RKO (cell line): ENCODE data around the gene POLR1H.

Source experiments
- DNase-seq: peaks from one replicate; pipeline ENCODE4 v3.0.0-alpha.2; 2016; ENCODE audit warnings: low spot score

POLR1H gene

DNA sequence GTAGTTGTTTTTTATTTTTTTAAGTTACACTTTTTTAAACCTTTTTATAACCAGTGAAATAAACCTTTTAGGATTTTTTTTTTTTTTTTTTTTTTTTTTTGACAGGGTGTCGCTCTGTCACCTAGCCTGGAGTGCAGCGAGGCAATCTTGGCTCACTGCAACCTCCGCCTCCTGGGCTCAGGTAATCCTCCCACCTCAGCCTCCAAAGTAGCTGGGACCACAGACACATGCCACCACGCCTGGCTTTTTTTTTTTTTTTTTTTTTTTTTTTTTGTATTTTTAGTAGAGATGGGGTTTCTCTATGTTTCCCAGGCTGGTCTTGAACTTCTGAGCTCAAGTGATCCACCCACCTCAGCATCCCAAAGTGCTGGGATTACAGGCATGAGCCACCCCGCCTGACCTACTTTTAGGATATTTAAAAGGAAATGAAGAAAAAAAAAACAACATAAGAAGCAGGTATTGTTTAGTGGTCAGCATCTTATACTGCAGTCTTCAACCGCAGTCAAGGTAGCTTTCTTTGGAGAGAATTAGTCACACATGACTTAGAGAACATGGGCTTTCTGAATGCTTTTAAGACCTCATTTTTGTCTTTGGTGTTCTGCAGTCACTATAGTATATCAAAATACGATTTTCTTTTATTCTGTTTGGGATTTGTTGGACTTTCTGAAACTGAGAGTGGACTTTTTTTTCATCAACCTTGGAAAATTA is 1.6 kb downstream of the POLR1H start:
- DNase-seq, result peak; percentile 68

DNA sequence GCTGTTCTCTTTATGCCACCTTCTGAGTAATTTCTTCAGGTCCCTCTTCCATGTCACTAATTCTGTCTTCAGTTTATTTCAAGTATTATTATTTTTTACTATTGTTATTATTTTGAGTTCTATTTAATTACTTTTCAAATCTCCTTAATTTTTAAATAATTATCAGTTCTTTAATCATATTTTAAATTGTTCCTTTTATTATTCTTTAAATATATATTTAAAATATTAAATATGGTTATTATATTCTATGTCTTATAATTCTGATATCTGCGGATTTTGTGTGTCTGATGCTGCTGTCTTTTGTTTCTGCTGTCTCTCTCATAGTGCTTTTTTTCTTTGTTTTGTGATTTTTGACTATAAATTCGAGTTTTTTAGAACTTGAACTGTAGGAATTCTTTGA is 2.2 kb downstream of the POLR1H start:
- no peak for DNase-seq

GRCh38 chr6:30066082-30066481 is 5.0 kb downstream of the POLR1H start:
- DNase-seq, result no peak

- DNase-seq, result peak; percentile 99
Measured at GRCh38 chr6:30066577-30067459, 5.8 kb downstream of the POLR1H start, which contains the start of gene PPP1R11. Gene PPP1R11, plus strand, starts transcription at chr6:30067198. Its CDS starts 213 bp downstream, at chr6:30067411.

DNA sequence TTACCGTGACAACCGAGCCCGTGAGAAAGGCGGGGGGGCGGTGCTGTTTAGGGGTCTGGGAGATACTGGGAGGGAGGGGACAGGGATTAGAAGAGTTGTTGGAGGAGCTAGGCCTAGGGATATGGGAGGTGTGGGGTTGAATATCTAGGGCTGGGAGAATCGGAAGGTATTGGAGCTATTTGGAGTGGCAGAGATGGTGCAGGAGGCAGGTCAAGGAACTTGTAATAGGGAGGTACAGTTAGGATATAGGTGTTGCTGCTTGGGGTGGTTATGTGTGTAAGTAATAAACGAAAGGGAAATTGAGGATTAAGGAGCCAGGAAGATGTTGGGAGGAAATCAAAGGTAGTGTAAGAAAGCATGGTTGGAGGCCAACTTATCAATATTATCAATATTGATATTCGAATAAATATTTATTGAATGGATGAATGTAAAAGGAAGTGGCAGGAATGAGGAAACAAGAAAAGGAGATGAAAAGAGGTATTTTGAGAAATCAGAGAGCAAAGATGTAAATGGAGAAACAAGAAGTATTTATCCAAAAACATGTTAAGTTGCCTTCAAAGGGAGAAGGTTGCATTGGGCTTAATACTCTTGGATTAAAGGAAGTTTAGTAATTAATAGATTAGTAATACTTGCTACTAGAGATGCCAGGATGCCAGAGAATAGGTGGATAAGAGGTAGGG is 6.5 kb downstream of the POLR1H start:
- DNase-seq, result peak; percentile 79

GRCh38 chr6:30071081-30071818 is 10.2 kb downstream of the POLR1H start:
- DNase-seq, result no peak

- no peak for DNase-seq
Measured at GRCh38 chr6:30071858-30072257, 10.8 kb downstream of the POLR1H start.

DNA sequence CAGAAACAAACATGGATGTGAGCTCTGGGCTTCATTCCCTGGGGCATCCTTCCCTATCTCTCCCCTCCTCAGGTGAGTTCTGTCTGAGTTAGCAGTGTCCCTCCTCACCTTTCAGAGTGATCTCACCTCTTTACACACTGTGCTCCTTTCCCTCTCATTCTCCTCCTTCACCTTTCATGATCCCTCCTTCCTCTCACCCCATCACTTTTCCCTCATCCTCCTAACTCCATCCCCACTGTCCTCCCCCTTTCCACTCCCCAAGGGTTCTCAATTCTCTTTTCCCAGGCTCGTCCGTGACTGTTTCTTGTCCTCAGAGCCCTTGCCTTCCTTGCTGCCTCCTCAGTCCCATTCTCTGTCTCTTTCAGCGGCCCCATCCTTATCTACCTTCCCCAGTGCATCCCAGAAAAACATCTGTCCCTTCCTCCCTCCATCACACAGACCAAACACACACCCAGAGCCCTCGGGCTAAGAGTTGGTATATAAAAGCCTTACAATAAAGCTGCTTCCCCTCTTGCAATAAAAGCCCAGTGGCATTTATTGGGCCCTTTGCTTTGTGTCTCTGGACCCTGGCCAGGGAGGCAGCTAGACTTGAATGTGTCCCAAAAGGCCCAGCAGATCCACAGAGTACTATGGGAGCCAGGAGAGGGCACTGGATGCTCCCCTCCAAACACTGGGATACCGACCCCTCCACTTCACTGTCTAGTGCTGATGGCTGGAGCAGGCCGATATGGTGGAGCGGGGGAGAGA is 12.6 kb downstream of the POLR1H start:
- no peak for DNase-seq

GRCh38 chr6:30074331-30075093 is 13.4 kb downstream of the POLR1H start:
- DNase-seq, result no peak

GRCh38 chr6:30075094-30075789 is 14.2 kb downstream of the POLR1H start, which contains the start of gene RNF39:
Gene RNF39, minus strand, starts transcription at chr6:30075769. Its CDS starts 184 bp downstream, at chr6:30075585.
- DNase-seq, result no peak

DNA sequence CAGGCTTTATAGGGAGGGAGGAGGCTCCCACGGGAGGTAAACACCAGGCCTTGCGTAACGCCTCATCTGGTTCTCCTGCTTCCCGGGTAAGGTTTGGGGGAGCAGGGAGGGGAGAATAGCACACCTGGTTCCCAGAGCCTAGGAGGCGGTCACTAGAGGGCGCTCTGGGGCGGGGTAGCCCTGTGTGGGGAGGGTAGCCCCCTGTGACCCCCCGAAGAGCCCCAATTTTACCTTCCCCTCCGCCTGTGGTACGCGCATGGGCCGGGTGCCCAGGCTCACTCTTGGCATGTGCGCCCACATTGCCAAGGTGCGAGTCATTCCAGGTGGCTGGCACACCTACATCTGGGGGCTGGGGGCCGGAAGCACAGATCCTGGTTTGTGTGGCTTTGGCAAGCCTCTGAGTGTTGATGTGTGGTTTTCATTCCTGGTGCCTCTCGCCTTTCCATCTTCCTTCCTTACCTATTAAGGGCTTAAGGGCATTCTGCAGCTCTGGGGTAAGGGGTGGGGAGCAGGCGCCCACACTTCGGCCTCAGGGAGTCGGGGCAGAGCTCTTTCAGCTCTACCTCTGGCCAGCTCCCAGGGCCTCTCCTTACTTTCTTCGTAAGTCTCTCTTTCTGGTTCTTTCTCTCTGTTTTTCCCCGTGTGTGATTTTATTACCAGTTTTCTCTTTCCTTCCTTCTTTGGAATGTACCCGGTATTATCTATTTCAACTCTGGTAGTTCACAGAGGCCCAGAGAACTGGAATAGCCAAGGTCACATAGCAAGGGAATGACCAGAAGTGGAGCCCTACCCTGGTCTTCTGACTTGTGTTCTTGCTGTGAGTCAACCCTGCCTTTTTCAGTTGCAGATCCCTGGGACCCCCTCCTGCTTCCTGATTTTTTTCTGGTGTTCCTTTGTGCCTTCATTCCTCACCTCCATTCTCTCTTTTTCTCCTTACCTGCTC is 15.0 kb downstream of the POLR1H start:
- DNase-seq, result no peak

GRCh38 chr6:30077218-30077617 is 16.2 kb downstream of the POLR1H start:
- DNase-seq, result no peak

GRCh38 chr6:30087876-30088275 is 26.8 kb downstream of the POLR1H start:
- no peak for DNase-seq

DNA sequence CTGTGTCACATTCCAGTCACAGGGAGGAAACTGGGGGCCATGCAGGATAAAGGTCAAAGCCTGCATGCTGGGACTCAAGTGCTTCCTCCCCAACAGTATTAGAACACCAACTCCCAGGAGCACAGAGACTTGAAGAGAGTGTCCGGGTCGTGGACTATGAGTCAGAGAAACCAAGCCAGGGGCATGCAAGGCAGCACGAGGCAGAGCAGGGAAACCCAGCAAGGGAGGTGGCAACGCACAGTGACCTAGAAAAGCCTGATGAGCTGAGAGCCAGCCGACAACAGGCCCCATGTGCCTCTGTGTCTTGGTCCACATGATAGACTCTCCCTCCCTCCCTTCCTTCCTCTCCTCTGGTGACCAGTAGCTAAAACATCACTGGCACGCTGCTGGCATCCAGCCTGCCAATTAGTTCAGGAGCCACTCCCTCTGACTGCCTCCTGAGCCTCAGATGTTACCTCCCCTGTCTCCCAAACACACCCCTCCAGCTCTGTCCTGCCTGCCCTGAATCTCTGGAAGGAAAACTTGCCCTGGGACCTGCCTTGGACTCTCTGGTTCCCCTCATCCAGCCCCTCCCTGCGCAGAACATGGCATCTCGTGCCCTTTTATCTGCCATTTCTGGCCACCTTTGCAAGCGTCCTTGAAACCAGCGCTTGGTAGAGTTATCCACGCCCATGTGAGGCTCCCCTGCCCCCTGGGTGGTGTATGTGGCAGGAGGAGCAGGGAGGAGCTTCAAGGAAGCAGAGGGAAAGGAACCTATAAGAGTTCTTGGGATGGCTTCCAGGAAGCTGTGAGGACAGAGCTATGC is 30.7 kb downstream of the POLR1H start:
- no peak for DNase-seq

- no peak for DNase-seq
Measured at GRCh38 chr6:30092852-30093543, 31.9 kb downstream of the POLR1H start.

DNA sequence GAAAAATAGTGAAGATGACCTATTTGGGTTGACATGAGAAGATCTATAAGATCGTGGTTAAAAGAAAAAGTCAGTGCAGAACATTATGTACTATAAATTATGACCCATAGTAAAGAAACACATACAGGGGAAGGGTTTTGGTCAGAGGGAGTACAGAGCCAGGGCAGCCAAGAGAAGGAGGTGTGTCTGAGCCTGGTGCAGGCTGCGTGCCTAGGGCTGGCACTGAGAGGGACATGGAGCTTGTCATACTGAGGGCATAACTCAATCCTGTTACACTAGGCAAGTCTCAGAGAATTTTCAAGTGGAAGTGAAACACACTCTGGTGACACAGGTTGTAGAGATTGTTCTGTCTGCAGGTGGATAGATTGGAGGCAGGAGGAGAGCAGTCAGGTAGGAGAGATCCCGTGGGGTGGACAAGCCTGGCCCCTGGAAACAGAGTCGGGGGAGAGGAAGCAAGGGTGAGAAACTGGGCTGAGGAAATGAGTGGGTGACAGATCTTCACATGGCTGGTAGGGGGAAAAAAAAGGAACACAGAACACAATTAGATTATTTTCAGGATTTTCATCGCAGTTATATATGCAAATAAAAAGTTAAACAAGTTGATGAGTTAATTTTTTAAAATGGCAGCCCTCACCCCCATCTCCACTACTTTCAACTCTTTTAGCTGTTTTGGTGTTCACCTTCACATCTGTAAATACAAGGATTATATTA is 33.0 kb downstream of the POLR1H start:
- DNase-seq, result no peak
